Embryonic facial prominence (tissue), 1 donor: ENCODE measurements around the gene YTHDF1.

ENCODE experiments used
- DNase-seq: peaks from one replicate; pipeline ENCODE4 v3.0.0-alpha.2; 2016; ENCODE audit errors: extremely low spot score

Gene YTHDF1

GRCh38 chr20:63248835-63249591 lies 33.1 kb upstream of the YTHDF1 start:
- no peak for DNase-seq

GRCh38 chr20:63247671-63248228 lies 31.8 kb upstream of the YTHDF1 start:
- DNase-seq, result no peak

GRCh38 chr20:63246490-63247288 lies 30.8 kb upstream of the YTHDF1 start:
- no peak for DNase-seq

GRCh38 chr20:63244468-63244867 lies 28.5 kb upstream of the YTHDF1 start:
- DNase-seq, result no peak

- DNase-seq, result no peak
Measured at GRCh38 chr20:63243604-63244247, 27.8 kb upstream of the YTHDF1 start.

GRCh38 chr20:63242736-63243135 lies 26.8 kb upstream of the YTHDF1 start:
- DNase-seq, result no peak

DNA sequence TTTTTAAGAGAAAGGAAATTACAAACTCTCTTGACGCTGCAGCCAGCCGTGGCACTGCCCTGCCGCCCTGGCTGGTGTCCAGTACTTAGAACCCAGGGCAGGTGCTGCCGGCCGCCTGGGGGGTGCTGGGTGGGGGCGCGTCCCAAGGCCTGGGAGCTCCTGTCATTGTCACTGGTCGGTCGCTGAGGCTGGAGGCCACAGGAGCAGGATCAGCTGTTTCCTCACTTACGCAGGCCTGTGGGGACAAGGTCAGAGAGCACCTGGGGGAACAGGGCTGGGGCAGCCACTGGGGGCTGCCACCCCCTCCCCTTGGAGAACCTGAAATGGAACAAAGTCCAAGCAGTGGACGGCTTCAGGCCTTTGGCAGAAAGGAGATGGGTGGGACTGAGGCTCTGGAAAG lies 25.3 kb upstream of the YTHDF1 start:
- no peak for DNase-seq

- no peak for DNase-seq
Measured at GRCh38 chr20:63240004-63240403, 24.1 kb upstream of the YTHDF1 start.

DNA sequence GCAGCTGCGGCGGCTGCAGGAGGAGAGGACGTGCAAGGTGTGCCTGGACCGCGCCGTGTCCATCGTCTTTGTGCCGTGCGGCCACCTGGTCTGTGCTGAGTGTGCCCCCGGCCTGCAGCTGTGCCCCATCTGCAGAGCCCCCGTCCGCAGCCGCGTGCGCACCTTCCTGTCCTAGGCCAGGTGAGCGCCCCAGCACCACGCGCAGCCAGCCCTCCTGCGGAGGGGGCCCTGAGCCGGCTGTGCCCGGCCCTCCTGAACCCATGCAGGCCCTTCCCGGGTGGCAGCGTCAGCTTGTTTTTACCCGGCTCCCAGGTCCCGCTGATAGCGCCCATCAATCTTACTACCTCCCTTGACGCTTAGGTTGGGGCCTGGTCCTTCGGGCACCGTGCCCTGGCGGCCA lies 23.5 kb upstream of the YTHDF1 start:
- DNase-seq, result no peak

DNA sequence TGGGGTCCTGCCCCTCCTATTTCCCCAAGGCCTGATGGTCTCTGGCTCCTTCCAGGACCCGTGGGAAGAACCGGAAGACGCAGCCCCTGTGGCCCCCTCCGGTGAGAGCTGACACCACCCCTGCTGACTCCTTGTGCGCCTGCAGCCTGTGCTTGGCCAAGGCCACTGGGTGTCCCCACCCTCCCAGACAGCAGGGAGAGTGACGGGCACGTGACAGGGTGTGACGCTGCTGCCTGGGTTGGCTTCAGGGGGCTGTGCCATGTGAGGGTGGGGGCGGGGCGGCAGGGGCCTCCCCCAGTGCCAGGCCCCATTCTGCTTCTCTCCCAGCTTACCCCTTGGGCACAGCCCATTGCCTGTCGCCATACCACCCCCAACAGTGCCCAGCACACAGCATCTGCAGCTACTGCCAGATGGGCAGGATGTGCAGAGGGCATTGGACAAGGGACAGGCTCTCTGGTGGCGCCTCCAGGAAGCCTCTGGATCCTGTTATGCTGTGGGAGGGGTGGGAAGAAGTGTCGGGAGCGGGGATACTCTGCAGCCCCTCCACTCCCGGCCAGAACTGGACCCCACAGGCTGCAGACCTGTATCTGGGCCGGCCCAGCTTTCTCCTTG lies 22.7 kb upstream of the YTHDF1 start:
- no peak for DNase-seq

- no peak for DNase-seq
Measured at GRCh38 chr20:63238031-63238430, 22.1 kb upstream of the YTHDF1 start.

DNA sequence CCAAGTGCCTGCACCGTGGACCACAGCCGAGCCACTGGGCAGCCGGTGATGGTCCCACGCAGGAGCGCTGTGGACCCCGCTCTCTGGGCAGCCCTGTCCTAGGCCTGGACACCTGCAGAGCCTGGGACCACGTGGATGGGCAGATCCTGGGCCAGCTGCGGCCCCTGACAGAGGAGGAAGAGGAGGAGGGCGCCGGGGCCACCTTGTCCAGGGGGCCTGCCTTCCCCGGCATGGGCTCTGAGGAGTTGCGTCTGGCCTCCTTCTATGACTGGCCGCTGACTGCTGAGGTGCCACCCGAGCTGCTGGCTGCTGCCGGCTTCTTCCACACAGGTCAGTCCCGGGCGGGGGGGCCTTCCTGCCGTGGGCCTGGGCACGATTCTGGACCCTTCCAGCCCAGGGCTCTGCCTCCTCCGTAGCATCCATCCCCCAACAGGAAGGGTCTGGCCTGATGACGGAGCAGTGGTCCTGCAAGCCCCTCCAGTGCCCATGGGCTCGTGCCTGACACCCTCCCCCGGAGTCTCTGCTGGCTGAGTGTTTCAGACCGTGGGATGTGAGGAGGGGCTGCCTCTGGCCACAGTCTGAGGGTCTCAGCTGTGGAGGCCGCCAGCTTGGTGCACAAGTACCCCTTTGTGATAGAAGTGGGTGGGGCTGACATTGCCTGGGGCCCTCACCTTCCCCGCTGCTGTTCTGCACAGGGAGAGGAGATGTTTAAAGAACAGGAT lies 20.3 kb upstream of the YTHDF1 start:
- DNase-seq, result no peak

- DNase-seq, result no peak
Measured at GRCh38 chr20:63235399-63235983, 19.6 kb upstream of the YTHDF1 start, which contains the start of gene BIRC7. Gene BIRC7, plus strand, starts transcription at chr20:63235905. Its CDS starts 192 bp downstream, at chr20:63236097.

DNA sequence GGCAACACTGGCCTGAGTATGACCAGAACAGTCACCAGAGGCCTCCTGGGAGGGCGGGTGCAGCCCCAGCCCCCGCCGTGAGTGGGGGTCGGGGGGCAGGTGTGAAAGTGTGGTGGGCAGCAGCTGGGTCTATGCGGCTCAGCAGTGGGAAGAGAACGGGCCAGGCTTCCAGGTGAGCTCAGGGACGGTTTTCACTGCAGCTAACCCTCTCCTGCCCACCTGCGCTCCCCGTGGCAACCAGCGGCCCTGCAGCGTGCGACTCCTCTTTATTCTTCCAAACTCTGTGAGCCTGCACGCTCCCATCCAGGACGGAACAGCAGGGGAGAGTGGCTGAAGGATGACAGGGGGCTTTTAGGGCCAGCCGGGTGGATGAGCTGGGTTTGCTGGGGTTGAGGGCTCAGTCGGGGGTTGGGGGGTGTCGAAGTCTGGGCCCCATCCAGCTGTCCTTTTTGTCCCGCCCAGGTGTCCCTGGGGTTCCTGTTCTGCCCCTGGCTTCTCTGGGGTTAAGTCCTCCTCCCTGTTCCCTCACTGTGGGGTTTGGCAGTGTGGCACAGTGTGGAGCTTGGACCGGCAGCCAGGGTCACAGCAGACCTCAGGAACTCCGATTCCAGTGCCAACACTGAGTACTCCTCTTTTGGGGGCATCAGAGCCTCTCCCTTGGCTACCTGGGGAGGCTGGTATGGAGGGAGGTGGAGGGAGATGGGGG lies 18.9 kb upstream of the YTHDF1 start:
- no peak for DNase-seq

DNA sequence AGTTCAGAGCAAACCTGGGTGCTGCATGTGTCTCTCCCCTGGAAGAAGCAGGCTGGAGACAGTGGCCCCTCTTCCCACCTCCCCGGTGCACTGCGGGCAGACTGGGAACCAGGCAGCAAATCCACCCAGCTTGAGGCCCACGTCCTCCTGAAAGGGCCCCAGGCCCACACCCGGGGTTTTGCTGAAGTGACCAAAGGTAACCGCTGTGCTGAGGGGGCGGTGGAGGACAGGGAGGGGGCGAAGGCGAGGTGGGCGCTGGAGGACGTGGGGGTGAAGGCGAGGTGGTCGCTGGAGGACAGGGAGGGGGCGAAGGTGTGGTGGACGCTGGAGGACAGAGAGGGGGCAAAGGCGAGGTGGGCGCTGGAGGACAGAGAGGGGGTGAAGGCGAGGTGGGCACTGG lies 18.0 kb upstream of the YTHDF1 start:
- DNase-seq, result no peak

DNA sequence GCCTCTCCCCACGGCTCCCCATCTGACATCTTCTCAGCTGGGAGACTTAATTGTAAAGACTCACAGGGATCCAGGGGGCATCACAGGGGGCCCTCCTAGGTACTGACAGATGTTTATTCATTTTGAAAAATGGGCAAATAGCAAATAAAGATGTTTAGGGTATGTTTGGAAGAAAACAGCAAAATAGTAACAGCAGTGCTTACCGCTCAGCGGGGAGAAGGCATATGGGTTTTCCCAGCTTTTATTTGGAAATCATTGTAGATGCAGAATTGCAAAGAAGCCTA lies 17.1 kb upstream of the YTHDF1 start:
- DNase-seq, result no peak

GRCh38 chr20:63232235-63233060 lies 16.5 kb upstream of the YTHDF1 start:
- DNase-seq, result no peak

GRCh38 chr20:63230800-63231268 lies 14.9 kb upstream of the YTHDF1 start:
- no peak for DNase-seq

- no peak for DNase-seq
Measured at GRCh38 chr20:63228806-63229205, 12.9 kb upstream of the YTHDF1 start.
